Mucosa of stomach (tissue), 1 donor: ENCODE measurements around the gene HDAC11.

ENCODE experiments used
- H3K27me3 ChIP-seq: one replicate; pipeline ENCODE4 v1.7.0; 2013; ENCODE audit warnings: mild to moderate bottlenecking, low read length; ENCODE audit not compliant: control insufficient read depth, insufficient read depth
- H3K36me3 ChIP-seq: one replicate; pipeline ENCODE4 v1.7.0; 2013; ENCODE audit warnings: low read length; ENCODE audit not compliant: control insufficient read depth, insufficient read depth
- H3K4me1 ChIP-seq: one replicate; pipeline ENCODE4 v1.7.0; 2013; ENCODE audit warnings: mild to moderate bottlenecking, low read length; ENCODE audit not compliant: control insufficient read depth, insufficient read depth
- H3K4me3 ChIP-seq: one replicate; pipeline ENCODE4 v1.7.0; 2013; ENCODE audit warnings: low read length
- H3K9ac ChIP-seq: one replicate; pipeline ENCODE4 v1.7.0; 2013; ENCODE audit warnings: mild to moderate bottlenecking, low read length, moderate library complexity
- H3K9me3 ChIP-seq: one replicate; pipeline ENCODE4 v1.7.0; 2013; ENCODE audit warnings: mild to moderate bottlenecking, low read length, moderate library complexity; ENCODE audit not compliant: control insufficient read depth
- donor health status: Pancreatic carcinoma.

The HDAC11 gene

GRCh38 chr3:13525827-13526625, 45.9 kb downstream of the HDAC11 start:
- H3K4me3 ChIP-seq: no peak overlapping the region
- no peaks in the 10 kb centered on the region for H3K36me3 ChIP-seq
- H3K27me3 ChIP-seq: no peaks in the 10 kb centered on the region
- no peaks in the 10 kb centered on the region for H3K9me3 ChIP-seq
- H3K4me1 ChIP-seq: no peaks in the 10 kb centered on the region
- H3K9ac ChIP-seq: no peak overlapping the region

DNA sequence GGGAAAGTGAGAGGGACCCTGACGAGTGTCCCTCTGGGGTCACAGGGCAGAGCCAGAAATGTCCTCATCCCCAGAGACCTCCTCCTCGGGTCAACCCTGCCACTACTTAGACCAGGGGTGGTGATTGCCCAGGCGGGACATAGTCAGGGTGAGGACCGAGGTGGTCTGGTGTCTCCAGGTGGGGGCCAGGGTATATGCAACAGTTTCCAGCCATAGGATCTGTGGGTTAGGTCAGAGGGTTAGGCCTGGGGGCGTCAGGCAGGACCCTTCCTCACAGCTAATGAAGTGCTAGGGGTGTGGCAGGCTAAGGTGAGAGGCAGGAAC, 46.5 kb downstream of the HDAC11 start:
- H3K27me3 ChIP-seq: no peaks in the 10 kb centered on the region
- no peak overlapping the region for H3K4me3 ChIP-seq
- no peaks in the 10 kb centered on the region for H3K9me3 ChIP-seq
- no peak overlapping the region for H3K9ac ChIP-seq
- no peaks in the 10 kb centered on the region for H3K4me1 ChIP-seq
- H3K36me3 ChIP-seq: no peaks in the 10 kb centered on the region

- no peak overlapping the region for H3K9ac ChIP-seq
- no peaks in the 10 kb centered on the region for H3K36me3 ChIP-seq
- no peaks in the 10 kb centered on the region for H3K4me1 ChIP-seq
- H3K9me3 ChIP-seq: no peaks in the 10 kb centered on the region
- no peak overlapping the region for H3K4me3 ChIP-seq
- peaks cover 3% of the 10 kb centered on the region for H3K27me3 ChIP-seq
Observed at GRCh38 chr3:13528217-13528867, 48.2 kb downstream of the HDAC11 start.

GRCh38 chr3:13529196-13530112, 49.3 kb downstream of the HDAC11 start:
- Histone ChIP-seq H3K9ac (no peak overlapping the region), H3K9me3 (no peaks in the 10 kb centered on the region), H3K36me3 (no peaks in the 10 kb centered on the region), H3K4me1 (no peaks in the 10 kb centered on the region), H3K4me3 (no peak overlapping the region), H3K27me3 (peaks cover 3% of the 10 kb centered on the region)

DNA sequence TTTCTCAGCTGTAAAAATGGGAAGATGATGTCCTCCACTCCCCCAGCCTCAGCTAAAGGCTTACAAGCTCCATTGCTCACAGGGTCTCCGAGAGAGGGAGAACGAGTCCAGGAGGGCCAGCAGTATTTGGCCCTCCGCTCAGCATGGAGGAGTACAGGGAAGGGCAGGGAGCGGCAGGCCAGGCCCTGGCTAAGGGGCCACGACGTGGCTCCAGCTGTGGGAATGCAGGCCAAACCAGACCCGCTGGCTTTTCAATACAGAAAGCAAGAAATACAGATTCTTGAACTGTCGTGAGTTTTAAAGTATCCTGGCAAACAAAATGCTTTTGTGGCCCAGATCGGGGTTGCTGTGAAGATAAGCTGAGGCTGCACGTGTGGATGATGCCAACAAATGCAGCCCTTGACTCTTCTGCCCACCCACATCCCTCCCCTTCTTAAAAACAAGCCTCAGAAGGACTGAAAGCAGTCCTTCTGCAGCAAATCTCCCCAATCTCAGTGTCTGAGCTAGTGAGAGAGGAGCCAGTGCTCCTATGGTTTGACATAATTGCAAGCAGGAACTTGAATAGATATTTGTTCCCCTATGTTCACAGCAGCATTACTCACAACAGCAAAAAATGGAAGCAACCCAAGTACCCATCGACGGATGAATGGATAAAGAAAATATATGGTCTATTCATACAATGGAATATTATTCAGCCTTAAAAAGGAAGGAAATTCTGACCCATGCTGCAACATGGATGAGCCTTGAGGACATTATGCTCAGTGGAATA, 50.3 kb downstream of the HDAC11 start:
- Histone ChIP-seq H3K4me3 (no peak overlapping the region), H3K36me3 (no peaks in the 10 kb centered on the region), H3K27me3 (peaks cover 3% of the 10 kb centered on the region), H3K9ac (no peak overlapping the region), H3K4me1 (no peaks in the 10 kb centered on the region), H3K9me3 (no peaks in the 10 kb centered on the region)

- no peak overlapping the region for H3K9ac ChIP-seq
- H3K36me3 ChIP-seq: no peaks in the 10 kb centered on the region
- peaks cover 8% of the 10 kb centered on the region for H3K4me1 ChIP-seq
- no peaks in the 10 kb centered on the region for H3K9me3 ChIP-seq
- peaks cover 3% of the 10 kb centered on the region for H3K27me3 ChIP-seq
- no peak overlapping the region for H3K4me3 ChIP-seq
Observed at GRCh38 chr3:13532085-13532484, 52.0 kb downstream of the HDAC11 start.

DNA sequence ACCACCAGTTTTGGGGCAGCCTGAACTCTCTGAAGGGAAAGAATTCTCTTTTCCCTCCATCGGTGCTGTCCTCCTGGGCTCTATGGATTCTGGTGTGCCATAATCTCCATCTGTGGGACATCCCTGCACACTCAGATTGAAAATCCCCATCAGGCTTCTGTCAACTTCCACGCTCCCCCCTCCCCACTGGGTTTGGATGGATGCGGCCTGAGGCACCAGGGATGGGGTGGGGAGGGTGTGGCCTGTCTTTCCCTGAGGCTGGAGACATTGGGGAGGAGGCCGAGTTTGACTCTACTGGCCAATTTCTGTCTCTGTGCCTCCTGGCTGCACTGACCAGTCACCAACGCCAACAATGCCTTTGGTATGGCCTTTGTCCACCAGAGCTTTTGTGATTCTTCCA, 52.5 kb downstream of the HDAC11 start:
- Histone ChIP-seq H3K36me3 (no peaks in the 10 kb centered on the region), H3K9ac (no peak overlapping the region), H3K4me1 (peaks cover 11% of the 10 kb centered on the region), H3K4me3 (no peak overlapping the region), H3K9me3 (no peaks in the 10 kb centered on the region), H3K27me3 (peaks cover 3% of the 10 kb centered on the region)

- Histone ChIP-seq H3K9ac (no peak overlapping the region), H3K4me3 (no peak overlapping the region), H3K9me3 (no peaks in the 10 kb centered on the region), H3K27me3 (peaks cover 3% of the 10 kb centered on the region), H3K36me3 (no peaks in the 10 kb centered on the region), H3K4me1 (peaks cover 23% of the 10 kb centered on the region)
Observed at GRCh38 chr3:13533885-13534301, 53.8 kb downstream of the HDAC11 start.

DNA sequence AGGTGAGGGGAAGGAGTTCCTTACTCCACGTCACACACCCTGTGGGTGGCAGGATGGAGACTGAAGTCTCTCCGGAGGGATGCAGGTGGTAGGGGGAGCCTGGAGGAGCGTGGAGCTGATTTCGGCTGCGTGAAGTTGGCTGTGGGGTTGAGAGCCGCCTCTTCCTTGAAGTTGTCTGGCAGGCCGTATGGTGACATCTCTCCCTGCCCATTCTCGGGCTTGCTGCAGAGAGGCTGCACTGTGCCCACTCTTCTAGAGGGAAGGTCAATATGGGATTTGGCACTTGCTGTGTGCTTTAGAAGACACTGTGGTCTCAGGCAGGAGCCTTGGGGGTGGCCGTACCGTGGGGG, 55.4 kb downstream of the HDAC11 start:
- peaks cover 3% of the 10 kb centered on the region for H3K27me3 ChIP-seq
- H3K9ac ChIP-seq: no peak overlapping the region
- H3K36me3 ChIP-seq: no peaks in the 10 kb centered on the region
- peaks cover 23% of the 10 kb centered on the region for H3K4me1 ChIP-seq
- no peaks in the 10 kb centered on the region for H3K9me3 ChIP-seq
- H3K4me3 ChIP-seq: no peak overlapping the region

DNA sequence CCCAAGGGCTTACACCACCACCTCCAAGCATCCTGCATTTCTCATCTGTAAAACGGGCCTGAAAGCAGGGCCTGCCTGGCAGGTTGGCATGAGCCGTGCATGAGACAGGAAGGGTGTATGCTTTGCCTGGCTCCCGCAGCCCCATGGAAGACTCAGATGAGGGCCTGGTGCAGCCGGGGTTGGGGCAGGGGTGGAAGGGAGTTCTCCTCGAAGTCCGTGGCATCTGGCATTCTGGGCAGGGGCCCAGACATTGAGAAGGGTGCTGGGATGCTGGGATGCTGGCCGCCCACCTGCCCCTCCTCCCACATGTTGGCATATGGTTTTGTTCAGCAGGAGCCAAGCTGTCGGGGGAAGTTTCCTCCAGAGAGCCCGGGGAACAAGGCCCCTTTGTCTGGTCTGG, 55.8 kb downstream of the HDAC11 start:
- Histone ChIP-seq H3K9me3 (no peaks in the 10 kb centered on the region), H3K36me3 (no peaks in the 10 kb centered on the region), H3K9ac (no peak overlapping the region), H3K4me1 (peaks cover 23% of the 10 kb centered on the region), H3K27me3 (peaks cover 3% of the 10 kb centered on the region), H3K4me3 (no peak overlapping the region)

- H3K4me1 ChIP-seq: peaks cover 23% of the 10 kb centered on the region
- H3K4me3 ChIP-seq: no peak overlapping the region
- no peaks in the 10 kb centered on the region for H3K36me3 ChIP-seq
- peaks cover 3% of the 10 kb centered on the region for H3K27me3 ChIP-seq
- no peak overlapping the region for H3K9ac ChIP-seq
- H3K9me3 ChIP-seq: no peaks in the 10 kb centered on the region
Observed at GRCh38 chr3:13536432-13536831, 56.3 kb downstream of the HDAC11 start.
